ENCODE results near the gene HDAC11.
"Not testable (repeated sequence)": the region's sequence is repeated elsewhere in the genome, so short reads cannot be mapped to it uniquely, and the experiment has no call there.

HDAC11 gene

GRCh38 chr3:13493867-13494441 is 13.8 kb downstream of the HDAC11 start:
- no peak for DNase-seq (ENCODE audit: low read depth in 2 of 2)

- DNase-seq (ENCODE audit: low read depth in 2 of 2), result no peak
Observed at GRCh38 chr3:13494463-13495350, 14.6 kb downstream of the HDAC11 start.

- DNase-seq (ENCODE audit: low read depth in 2 of 2), result no peak
Observed at GRCh38 chr3:13495351-13495813, 15.3 kb downstream of the HDAC11 start.

GRCh38 chr3:13495921-13496723 is 16.0 kb downstream of the HDAC11 start:
- DNase-seq (ENCODE audit: low read depth in 2 of 2), result peak in 1 of 2 donors; percentile 41

GRCh38 chr3:13496879-13497278 is 16.8 kb downstream of the HDAC11 start:
- no peak for DNase-seq (ENCODE audit: low read depth in 2 of 2)

GRCh38 chr3:13497386-13497785 is 17.3 kb downstream of the HDAC11 start:
- no peak for DNase-seq (ENCODE audit: low read depth in 2 of 2)

GRCh38 chr3:13498354-13499060 is 18.4 kb downstream of the HDAC11 start:
- no peak for DNase-seq (ENCODE audit: low read depth in 2 of 2)

GRCh38 chr3:13499246-13499645 is 19.1 kb downstream of the HDAC11 start:
- not testable (repeated sequence) for DNase-seq (ENCODE audit: low read depth in 2 of 2)

- no peak for DNase-seq (ENCODE audit: low read depth in 2 of 2)
Observed at GRCh38 chr3:13500133-13500885, 20.2 kb downstream of the HDAC11 start.

- DNase-seq (ENCODE audit: low read depth in 2 of 2), result no peak
Observed at GRCh38 chr3:13501056-13501455, 20.9 kb downstream of the HDAC11 start.

- DNase-seq (ENCODE audit: low read depth in 2 of 2), result no peak
Observed at GRCh38 chr3:13501521-13501920, 21.4 kb downstream of the HDAC11 start.

- no peak for DNase-seq (ENCODE audit: low read depth in 2 of 2)
Observed at GRCh38 chr3:13501958-13502790, 22.1 kb downstream of the HDAC11 start.

- DNase-seq (ENCODE audit: low read depth in 2 of 2), result no peak
Observed at GRCh38 chr3:13502791-13503060, 22.6 kb downstream of the HDAC11 start.

GRCh38 chr3:13504161-13504831 is 24.2 kb downstream of the HDAC11 start:
- DNase-seq (ENCODE audit: low read depth in 2 of 2), result no peak

GRCh38 chr3:13505147-13506130 is 25.3 kb downstream of the HDAC11 start:
- DNase-seq (ENCODE audit: low read depth in 2 of 2), result no peak

- DNase-seq (ENCODE audit: low read depth in 2 of 2), result no peak
Observed at GRCh38 chr3:13506239-13506638, 26.1 kb downstream of the HDAC11 start.

GRCh38 chr3:13506680-13507079 is 26.6 kb downstream of the HDAC11 start:
- DNase-seq (ENCODE audit: low read depth in 2 of 2), result no peak

GRCh38 chr3:13507247-13507569 is 27.1 kb downstream of the HDAC11 start:
- DNase-seq (ENCODE audit: low read depth in 2 of 2), result no peak
